Neuronal stem cell (in vitro differentiated cells): ENCODE data around the gene TUFT1.

Experiments
- DNase-seq: peaks from one replicate; pipeline ENCODE4 v3.0.0-alpha.2; 2013; ENCODE audit warnings: low spot score
- H2AFZ ChIP-seq: one replicate; pipeline ENCODE4 v1.6.1; 2013; ENCODE audit warnings: mild to moderate bottlenecking, low read length, inconsistent platforms
- H2AK5ac ChIP-seq: 2 replicates; pipeline ENCODE4 v1.6.1; 2013; ENCODE audit warnings: low read depth, mild to moderate bottlenecking, inconsistent platforms, low read length, moderate library complexity, mixed read lengths
- H2BK120ac ChIP-seq: 2 replicates; pipeline ENCODE4 v1.6.1; 2013; ENCODE audit warnings: low read depth, mild to moderate bottlenecking, inconsistent platforms, low read length, moderate library complexity, mixed read lengths
- H2BK12ac ChIP-seq: one replicate; pipeline ENCODE4 v1.6.1; 2013; ENCODE audit warnings: low read length, inconsistent platforms
- H2BK15ac ChIP-seq: 2 replicates; pipeline ENCODE4 v1.6.1; 2013; ENCODE audit warnings: mild to moderate bottlenecking, low read length, inconsistent platforms, mixed read lengths
- H2BK5ac ChIP-seq: one replicate; pipeline ENCODE4 v1.6.1; 2013; ENCODE audit warnings: inconsistent platforms, mild to moderate bottlenecking, low read length, moderate library complexity
- H3K14ac ChIP-seq: one replicate; pipeline ENCODE4 v1.6.1; 2013; ENCODE audit warnings: low read length, inconsistent platforms
- H3K18ac ChIP-seq: 2 replicates; pipeline ENCODE4 v1.6.1; 2013; ENCODE audit warnings: low read length, inconsistent platforms
- H3K23ac ChIP-seq: 2 replicates; pipeline ENCODE4 v1.6.1; 2013; ENCODE audit warnings: low read depth, mild to moderate bottlenecking, mixed read lengths, low read length, inconsistent platforms; ENCODE audit not compliant: poor library complexity
- H3K27ac ChIP-seq: replicated peaks from 3 replicates; pipeline ENCODE4 v1.5.1; 2013; ENCODE audit warnings: low read length, inconsistent platforms
- H3K27me3 ChIP-seq, 3 experiments: 2 replicates each; pipeline ENCODE4 v1.6.1; 2013; ENCODE audit warnings: low read length in 3 of 3, mild to moderate bottlenecking in 2 of 3, inconsistent platforms in 1 of 3, low read depth in 1 of 3, mixed read lengths in 1 of 3, moderate library complexity in 1 of 3; ENCODE audit not compliant: control insufficient read depth in 3 of 3, insufficient read depth in 3 of 3
- H3K36me3 ChIP-seq, 2 donors: replicated peaks in 1 of 2; 2 replicates each; pipeline ENCODE4 v1.6.1; 2013; ENCODE audit warnings: low read length in 2 of 2; ENCODE audit not compliant: control insufficient read depth in 2 of 2, insufficient read depth in 2 of 2
- H3K4ac ChIP-seq: 2 replicates; pipeline ENCODE4 v1.6.1; 2013; ENCODE audit warnings: inconsistent platforms, mild to moderate bottlenecking, low read length, moderate library complexity
- H3K4me1 ChIP-seq, 2 donors: 1 replicate in 1 of 2; 2 replicates in 1 of 2; pipeline ENCODE4 v1.6.1; 2013; ENCODE audit warnings: low read length in 2 of 2, low read depth in 1 of 2; ENCODE audit not compliant: control insufficient read depth in 2 of 2, insufficient read depth in 1 of 2
- H3K4me2 ChIP-seq: one replicate; pipeline ENCODE4 v1.6.1; 2013; ENCODE audit warnings: mild to moderate bottlenecking, low read length, inconsistent platforms; ENCODE audit not compliant: insufficient read depth, poor library complexity, severe bottlenecking
- H3K4me3 ChIP-seq, 2 donors: 2 replicates each; pipeline ENCODE4 v1.5.1; 2013; ENCODE audit warnings: low read length in 2 of 2, mild to moderate bottlenecking in 2 of 2, inconsistent platforms in 1 of 2, moderate library complexity in 1 of 2
- H3K79me1 ChIP-seq: one replicate; pipeline ENCODE4 v1.6.1; 2013; ENCODE audit warnings: low read depth, mild to moderate bottlenecking, inconsistent platforms, low read length, moderate library complexity
- H3K9ac ChIP-seq: one replicate; pipeline ENCODE4 v1.6.1; 2013; ENCODE audit warnings: mild to moderate bottlenecking, low read depth, low read length, inconsistent platforms; ENCODE audit not compliant: poor library complexity
- H3K9me3 ChIP-seq, 2 donors: replicated peaks in 1 of 2; 2 replicates each; pipeline versions ENCODE3 to v1.6.1; 2013; ENCODE audit warnings: low read length in 2 of 2, mild to moderate bottlenecking in 2 of 2, inconsistent platforms in 1 of 2, low read depth in 1 of 2, mixed read lengths in 1 of 2, moderate library complexity in 1 of 2; ENCODE audit not compliant: control insufficient read depth in 2 of 2, insufficient read depth in 1 of 2
- H4K8ac ChIP-seq: one replicate; pipeline ENCODE4 v1.6.1; 2013; ENCODE audit warnings: low read depth, mild to moderate bottlenecking, inconsistent platforms, low read length, moderate library complexity
- H4K91ac ChIP-seq: one replicate; pipeline ENCODE4 v1.6.1; 2013; ENCODE audit warnings: low read length, low read depth, mild to moderate bottlenecking, inconsistent platforms; ENCODE audit not compliant: poor library complexity
- WGBS, 2 donors: extraction: QIAGEN DNeasy Blood & Tissue Kit; methylation state at CpG; one replicate each; pipeline ENCODE4 v1.1.7; 2013; ENCODE audit warnings: missing lambda C conversion rate in 2 of 2, mixed read lengths in 1 of 2; ENCODE audit not compliant: insufficient read length in 2 of 2, insufficient replicate concordance in 1 of 2; ENCODE audit errors: extremely low coverage in 2 of 2; 5-methylcytosine and 5-hydroxymethylcytosine counted together

Gene TUFT1

DNA sequence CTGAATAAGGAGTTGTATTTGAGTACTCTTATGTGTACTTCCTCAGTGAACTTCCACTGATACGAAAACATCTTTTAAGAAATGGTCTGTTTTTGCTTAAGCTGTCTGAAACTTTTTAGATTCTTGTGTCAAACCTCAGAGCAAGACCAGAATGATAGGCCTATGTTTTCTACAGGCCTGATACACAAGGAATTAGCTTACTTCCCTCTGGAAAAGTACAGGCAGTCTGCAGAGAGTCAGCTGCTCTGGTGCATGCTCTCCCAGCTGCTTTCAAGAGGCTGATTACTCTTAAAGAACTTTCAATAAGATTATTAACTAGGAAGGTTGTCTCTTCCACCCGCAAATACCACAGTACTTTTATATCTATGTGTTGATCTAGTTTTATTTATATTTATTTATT, 81.2 kb downstream of the TUFT1 start:
- no peak overlapping the region for H2BK15ac ChIP-seq
- H3K23ac ChIP-seq: no peak overlapping the region
- H2AK5ac ChIP-seq: no peak overlapping the region
- H3K4me2 ChIP-seq: no peak overlapping the region
- H3K4me1 ChIP-seq: peaks cover 0 to 2% of the 10 kb centered on the region in 2 donors
- DNase-seq: no peak
- H4K8ac ChIP-seq: no peak overlapping the region
- H3K79me1 ChIP-seq: no peaks in the 10 kb centered on the region
- H4K91ac ChIP-seq: no peak overlapping the region
- no peak overlapping the region for H3K4ac ChIP-seq
- no peak overlapping the region for H3K14ac ChIP-seq
- no CpG with 5 or more reads among the region's 2 CpGs for WGBS, 2 donors
- no peak overlapping the region for H2BK120ac ChIP-seq
- no peaks in the 10 kb centered on the region for H3K27me3 ChIP-seq
- no peak overlapping the region for H2AFZ ChIP-seq
- H3K18ac ChIP-seq: no peak overlapping the region
- peaks cover 0 to 12% of the 10 kb centered on the region in 2 donors for H3K36me3 ChIP-seq
- H3K4me3 ChIP-seq: no peak overlapping the region
- no peaks in the 10 kb centered on the region for H3K9me3 ChIP-seq
- no peak overlapping the region for H2BK5ac ChIP-seq
- H3K9ac ChIP-seq: no peak overlapping the region
- H2BK12ac ChIP-seq: no peak overlapping the region
- H3K27ac ChIP-seq: no peak overlapping the region

DNA sequence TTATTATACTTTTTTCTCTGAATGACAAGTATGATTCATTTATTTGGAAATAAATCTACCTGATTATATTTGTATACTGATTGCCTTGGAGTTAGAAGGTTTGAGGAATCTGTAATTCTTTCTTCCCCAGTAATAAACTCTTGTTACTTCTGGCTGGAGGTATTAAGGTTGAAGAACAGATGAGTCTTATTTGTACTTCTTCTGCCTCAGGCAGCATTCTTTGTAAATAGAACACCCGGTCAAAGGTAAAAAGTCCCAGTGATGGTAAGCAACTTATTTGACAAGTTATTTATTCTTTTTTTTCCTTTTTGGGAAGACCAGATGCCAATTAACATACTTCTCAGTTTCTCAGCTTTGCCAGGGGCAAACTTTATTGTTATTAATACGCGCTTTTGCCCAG, 84.7 kb downstream of the TUFT1 start:
- Histone ChIP-seq H2BK12ac (no peak overlapping the region), H3K27me3 (no peaks in the 10 kb centered on the region), H3K9ac (no peak overlapping the region), H2BK5ac (no peak overlapping the region), H4K8ac (no peak overlapping the region), H2AFZ (no peak overlapping the region), H3K36me3 (peaks cover 0 to 17% of the 10 kb centered on the region in 2 donors), H3K4me3 (no peak overlapping the region), H3K9me3 (no peaks in the 10 kb centered on the region), H3K27ac (no peak overlapping the region), H3K18ac (no peak overlapping the region), H3K23ac (no peak overlapping the region), H4K91ac (no peak overlapping the region), H2AK5ac (no peak overlapping the region), H3K14ac (no peak overlapping the region), H3K4ac (no peak overlapping the region), H3K4me1 (no peaks in the 10 kb centered on the region), H3K4me2 (no peak overlapping the region), H2BK120ac (no peak overlapping the region), H3K79me1 (no peaks in the 10 kb centered on the region), H2BK15ac (no peak overlapping the region)
- DNase-seq: no peak
- WGBS, 2 donors: no CpG with 5 or more reads among the region's 3 CpGs

DNA sequence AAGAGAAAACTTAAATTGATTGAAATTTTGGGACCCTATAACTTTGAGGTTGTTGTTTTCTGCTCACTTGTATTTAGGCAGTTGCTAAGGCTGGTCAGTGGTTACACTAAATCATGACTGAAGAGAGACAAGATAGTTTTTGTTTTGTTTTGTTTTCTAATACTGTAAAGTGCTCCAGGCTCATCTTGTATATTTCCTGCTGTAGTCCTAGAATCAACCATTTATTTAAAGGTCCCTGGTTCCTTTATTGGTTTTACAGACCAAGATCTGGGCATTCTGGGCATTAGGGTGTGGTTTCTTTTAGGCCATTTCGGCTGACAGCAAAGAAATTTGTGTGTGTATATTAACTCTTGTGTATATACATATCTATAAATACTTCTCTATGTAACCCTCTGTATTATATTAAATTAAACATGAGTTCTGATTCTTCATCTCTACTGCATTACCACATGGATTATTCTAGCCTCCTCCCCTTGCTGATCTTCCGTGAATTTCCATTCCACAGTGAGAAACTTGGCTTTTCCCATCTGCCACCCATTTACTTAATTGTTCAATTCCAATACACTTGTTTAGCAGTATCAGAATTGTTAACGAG, 86.7 kb downstream of the TUFT1 start:
- WGBS, 2 donors: no CpG with 5 or more reads among the region's 3 CpGs
- H3K18ac ChIP-seq: no peak overlapping the region
- no peaks in the 10 kb centered on the region for H3K79me1 ChIP-seq
- no peak overlapping the region for H4K8ac ChIP-seq
- H4K91ac ChIP-seq: no peak overlapping the region
- H3K27ac ChIP-seq: no peak overlapping the region
- no peak overlapping the region for H3K4me2 ChIP-seq
- H3K4me3 ChIP-seq: no peak overlapping the region
- no peak overlapping the region for H3K9ac ChIP-seq
- no peak overlapping the region for H2BK5ac ChIP-seq
- no peak overlapping the region for H2AK5ac ChIP-seq
- H3K4ac ChIP-seq: no peak overlapping the region
- H2AFZ ChIP-seq: no peak overlapping the region
- no peak overlapping the region for H2BK15ac ChIP-seq
- no peak overlapping the region for H2BK120ac ChIP-seq
- no peak overlapping the region for H3K23ac ChIP-seq
- H3K9me3 ChIP-seq: no peaks in the 10 kb centered on the region
- H3K36me3 ChIP-seq: peaks cover 0 to 17% of the 10 kb centered on the region in 2 donors
- H2BK12ac ChIP-seq: no peak overlapping the region
- DNase-seq: no peak
- H3K14ac ChIP-seq: no peak overlapping the region
- H3K27me3 ChIP-seq: no peaks in the 10 kb centered on the region
- H3K4me1 ChIP-seq: no peaks in the 10 kb centered on the region

DNA sequence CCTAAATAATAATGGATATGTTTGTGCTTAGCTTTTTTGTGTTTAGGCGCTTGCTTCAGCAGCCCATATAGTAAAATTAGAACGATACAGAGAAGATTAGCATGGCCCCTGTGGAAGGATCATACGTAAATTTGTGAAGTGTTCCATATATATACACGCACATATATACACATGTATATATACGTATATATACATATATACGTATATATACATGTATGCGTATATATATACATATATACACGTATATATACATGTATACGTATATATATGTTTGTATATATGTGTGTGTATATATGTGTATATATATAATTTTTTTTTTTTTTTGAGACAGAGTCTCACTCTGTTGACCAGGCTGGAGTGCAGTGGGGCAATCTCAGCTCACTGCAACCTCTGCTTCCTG, 89.2 kb downstream of the TUFT1 start:
- Histone ChIP-seq H2BK120ac (no peak overlapping the region), H3K9me3 (no peaks in the 10 kb centered on the region), H4K91ac (no peak overlapping the region), H4K8ac (no peak overlapping the region), H3K4me2 (no peak overlapping the region), H3K4ac (no peak overlapping the region), H2AK5ac (no peak overlapping the region), H3K79me1 (no peaks in the 10 kb centered on the region), H3K4me3 (no peak overlapping the region), H3K4me1 (peaks cover 0 to 3% of the 10 kb centered on the region in 2 donors), H2BK15ac (no peak overlapping the region), H3K23ac (no peak overlapping the region), H3K36me3 (peaks cover 0 to 17% of the 10 kb centered on the region in 2 donors), H2AFZ (no peak overlapping the region), H3K9ac (no peak overlapping the region), H3K27ac (no peak overlapping the region), H2BK12ac (no peak overlapping the region), H3K14ac (no peak overlapping the region), H3K18ac (no peak overlapping the region), H2BK5ac (no peak overlapping the region), H3K27me3 (no peaks in the 10 kb centered on the region)
- WGBS, 2 donors: no CpG with 5 or more reads among the region's 9 CpGs
- DNase-seq: no peak
